Upper lobe of left lung (tissue), 6 donors: ENCODE measurements around the gene BRCA2. TPM values are rescaled to one million over a fixed set of nuclear protein-coding genes. Genes with fewer than 3 reads are reported as not detected.

Source experiments
- ATAC-seq, 2 donors: fragments of 200-7000 bp; cut with Tn5 transposase; one replicate each; pipeline ENCODE4 v1.9.1; 2022; ENCODE audit warnings: mild to moderate bottlenecking in 2 of 2, moderate library complexity in 2 of 2; ENCODE audit not compliant: low FRiP score in 2 of 2
- DNase-seq, 2 donors: peaks; one replicate each; pipeline ENCODE4 v3.0.0-alpha.2; 2019 to 2020
- H3K27ac ChIP-seq, 4 donors: fragments of 200-600 bp; sonication (generic); one replicate each; pipeline ENCODE4 v1.5.1; 2016 to 2019
- H3K27me3 ChIP-seq, 4 donors: fragments of 200-600 bp; sonication (generic); one replicate each; pipeline ENCODE4 v1.5.1; 2017 to 2019
- H3K36me3 ChIP-seq, 4 donors: fragments of 200-600 bp; sonication (generic); one replicate each; pipeline ENCODE4 v1.5.1; 2016 to 2019
- H3K4me1 ChIP-seq, 4 donors: fragments of 200-600 bp; sonication (generic); one replicate each; pipeline ENCODE4 v1.5.1; 2018 to 2019
- H3K4me3 ChIP-seq, 4 donors: fragments of 200-600 bp; sonication (generic); one replicate each; pipeline ENCODE4 v1.5.1; 2017 to 2019; ENCODE audit warnings: mild to moderate bottlenecking in 2 of 4, moderate library complexity in 1 of 4
- H3K9me3 ChIP-seq, 4 donors: fragments of 200-600 bp; sonication (generic); one replicate each; pipeline ENCODE4 v1.5.1; 2018 to 2019
- EP300 ChIP-seq, 4 donors: sonication (generic); formaldehyde crosslinking; IDR thresholded peaks; one replicate each; pipeline ENCODE4 v1.5.1; 2017; ENCODE audit warnings: antibody characterized with exemption in 4 of 4, control low read depth in 2 of 4
- POLR2A ChIP-seq, 4 donors: fragments of 450-650 bp; IDR thresholded peaks; one replicate each; pipeline ENCODE4 v1.5.1; 2016 to 2017; ENCODE audit warnings: antibody characterized with exemption in 4 of 4, mild to moderate bottlenecking in 2 of 4
- POLR2AphosphoS5 ChIP-seq, 2 donors: sonication (generic); formaldehyde crosslinking; IDR thresholded peaks; one replicate each; pipeline ENCODE4 v1.5.1; 2017; ENCODE audit warnings: antibody characterized with exemption in 2 of 2
- WGBS, 2 donors: methylation state at CpG; one replicate each; pipeline ENCODE4 v1.1.5; 2017 to 2018; 5-methylcytosine and 5-hydroxymethylcytosine counted together
- total RNA-seq, 6 donors: library from RNA; depleted of rRNA in 4 of 6; stranded (reverse); fragments of >200 nt in 4 of 6; gene quantifications; one replicate each; pipeline versions ENCODE4 v1.1.0 to v1.2.1, GENCODE V29; 2016 to 2021
- TF ChIP-seq, protein P1 (sequence below), 6 experiments: fragments of 450-650 bp in 4 of 6; fragments of 200-600 bp in 2 of 6; sonication (generic) in 2 of 6; IDR thresholded peaks; one replicate each; pipeline ENCODE4 v1.5.1; 2016 to 2019; ENCODE audit warnings: antibody characterized with exemption in 6 of 6
- donor health status: DM: no; HTN: no; CAD: no; lungs with moderate emphysema.
- donor health status: DM: no; HTN: yes; CAD: no; lungs with severe emphysema.

BRCA2 gene
- total RNA-seq, 6 donors from 2014 or later, result 2.6 to 9.4 (median 3.8) TPM

DNA sequence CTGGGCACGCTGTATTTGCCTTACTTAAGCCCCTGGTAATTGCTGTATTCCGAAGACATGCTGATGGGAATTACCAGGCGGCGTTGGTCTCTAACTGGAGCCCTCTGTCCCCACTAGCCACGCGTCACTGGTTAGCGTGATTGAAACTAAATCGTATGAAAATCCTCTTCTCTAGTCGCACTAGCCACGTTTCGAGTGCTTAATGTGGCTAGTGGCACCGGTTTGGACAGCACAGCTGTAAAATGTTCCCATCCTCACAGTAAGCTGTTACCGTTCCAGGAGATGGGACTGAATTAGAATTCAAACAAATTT lies 676 bp downstream of the BRCA2 start:
- H3K36me3 ChIP-seq, result no peaks in the 10 kb centered on the region
- TF ChIP-seq POLR2A (IDR thresholded peaks at IDR 0.05), result no peak
- no peak for TF ChIP-seq EP300 (IDR thresholded peaks at IDR 0.05)
- TF ChIP-seq, protein P1, sequence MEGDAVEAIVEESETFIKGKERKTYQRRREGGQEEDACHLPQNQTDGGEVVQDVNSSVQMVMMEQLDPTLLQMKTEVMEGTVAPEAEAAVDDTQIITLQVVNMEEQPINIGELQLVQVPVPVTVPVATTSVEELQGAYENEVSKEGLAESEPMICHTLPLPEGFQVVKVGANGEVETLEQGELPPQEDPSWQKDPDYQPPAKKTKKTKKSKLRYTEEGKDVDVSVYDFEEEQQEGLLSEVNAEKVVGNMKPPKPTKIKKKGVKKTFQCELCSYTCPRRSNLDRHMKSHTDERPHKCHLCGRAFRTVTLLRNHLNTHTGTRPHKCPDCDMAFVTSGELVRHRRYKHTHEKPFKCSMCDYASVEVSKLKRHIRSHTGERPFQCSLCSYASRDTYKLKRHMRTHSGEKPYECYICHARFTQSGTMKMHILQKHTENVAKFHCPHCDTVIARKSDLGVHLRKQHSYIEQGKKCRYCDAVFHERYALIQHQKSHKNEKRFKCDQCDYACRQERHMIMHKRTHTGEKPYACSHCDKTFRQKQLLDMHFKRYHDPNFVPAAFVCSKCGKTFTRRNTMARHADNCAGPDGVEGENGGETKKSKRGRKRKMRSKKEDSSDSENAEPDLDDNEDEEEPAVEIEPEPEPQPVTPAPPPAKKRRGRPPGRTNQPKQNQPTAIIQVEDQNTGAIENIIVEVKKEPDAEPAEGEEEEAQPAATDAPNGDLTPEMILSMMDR (IDR thresholded peaks at IDR 0.05), result no peak
- no peak for TF ChIP-seq POLR2AphosphoS5 (IDR thresholded peaks at IDR 0.05)
- no peaks in the 10 kb centered on the region for H3K9me3 ChIP-seq
- H3K27me3 ChIP-seq, result no peaks in the 10 kb centered on the region
- 1 to 3% methylated on average over 13 of the region's 13 CpGs for WGBS, 2 donors
- DNase-seq (no peak), ATAC-seq (no peak)
- H3K4me3 ChIP-seq, result peak overlapping the region; percentile 46 to 80 (median 73)
- H3K27ac ChIP-seq, result peak overlapping the region; percentile 93 to 99 (median 96)
- H3K4me1 ChIP-seq, result peaks cover 0 to 12% (median 4%) of the 10 kb centered on the region in 4 donors

DNA sequence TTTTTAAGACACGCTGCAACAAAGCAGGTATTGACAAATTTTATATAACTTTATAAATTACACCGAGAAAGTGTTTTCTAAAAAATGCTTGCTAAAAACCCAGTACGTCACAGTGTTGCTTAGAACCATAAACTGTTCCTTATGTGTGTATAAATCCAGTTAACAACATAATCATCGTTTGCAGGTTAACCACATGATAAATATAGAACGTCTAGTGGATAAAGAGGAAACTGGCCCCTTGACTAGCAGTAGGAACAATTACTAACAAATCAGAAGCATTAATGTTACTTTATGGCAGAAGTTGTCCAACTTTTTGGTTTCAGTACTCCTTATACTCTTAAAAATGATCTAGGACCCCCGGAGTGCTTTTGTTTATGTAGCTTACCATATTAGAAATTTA lies 1.2 kb downstream of the BRCA2 start:
- H3K9me3 ChIP-seq, result no peaks in the 10 kb centered on the region
- TF ChIP-seq EP300 (IDR thresholded peaks at IDR 0.05), result no peak
- TF ChIP-seq, protein P1 (IDR thresholded peaks at IDR 0.05), result no peak
- TF ChIP-seq POLR2A (IDR thresholded peaks at IDR 0.05), result no peak
- no peak for TF ChIP-seq POLR2AphosphoS5 (IDR thresholded peaks at IDR 0.05)
- H3K27me3 ChIP-seq, result no peaks in the 10 kb centered on the region
- peak overlapping the region in 3 of 4 donors; percentile 71 to 80 (median 75) for H3K4me3 ChIP-seq
- DNase-seq (no peak), ATAC-seq (no peak)
- 53 to 62% methylated on average over 6 of the region's 6 CpGs for WGBS, 2 donors
- H3K4me1 ChIP-seq, result peaks cover 0 to 12% (median 4%) of the 10 kb centered on the region in 4 donors
- peak overlapping the region in 2 of 4 donors; percentile 93 to 96 for H3K27ac ChIP-seq
- no peaks in the 10 kb centered on the region for H3K36me3 ChIP-seq

DNA sequence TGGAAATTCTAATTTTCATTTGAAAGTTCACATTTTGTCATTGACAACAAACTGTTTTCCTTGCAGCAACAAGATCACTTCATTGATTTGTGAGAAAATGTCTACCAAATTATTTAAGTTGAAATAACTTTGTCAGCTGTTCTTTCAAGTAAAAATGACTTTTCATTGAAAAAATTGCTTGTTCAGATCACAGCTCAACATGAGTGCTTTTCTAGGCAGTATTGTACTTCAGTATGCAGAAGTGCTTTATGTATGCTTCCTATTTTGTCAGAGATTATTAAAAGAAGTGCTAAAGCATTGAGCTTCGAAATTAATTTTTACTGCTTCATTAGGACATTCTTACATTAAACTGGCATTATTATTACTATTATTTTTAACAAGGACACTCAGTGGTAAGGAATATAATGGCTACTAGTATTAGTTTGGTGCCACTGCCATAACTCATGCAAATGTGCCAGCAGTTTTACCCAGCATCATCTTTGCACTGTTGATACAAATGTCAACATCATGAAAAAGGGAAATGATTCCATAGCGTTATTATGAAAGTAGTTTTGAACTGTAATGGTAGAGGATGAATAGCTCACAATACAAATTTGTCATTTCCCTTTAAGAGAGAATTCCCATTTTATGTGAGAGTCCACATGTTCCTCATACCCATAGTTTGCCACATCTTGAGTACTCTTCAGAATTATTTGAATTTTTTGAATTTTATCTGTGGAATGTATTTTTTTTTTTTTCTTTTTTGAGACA lies 2.6 kb downstream of the BRCA2 start:
- 73 to 77% methylated on average over 2 of the region's 2 CpGs for WGBS, 2 donors
- no peaks in the 10 kb centered on the region for H3K27me3 ChIP-seq
- no peaks in the 10 kb centered on the region for H3K36me3 ChIP-seq
- H3K4me1 ChIP-seq, result peaks cover 0 to 12% (median 4%) of the 10 kb centered on the region in 4 donors
- no peak for DNase-seq
- no peak for ATAC-seq
- H3K27ac ChIP-seq, result no peak overlapping the region
- H3K4me3 ChIP-seq, result no peak overlapping the region
- TF ChIP-seq EP300 (IDR thresholded peaks at IDR 0.05), result no peak
- TF ChIP-seq POLR2AphosphoS5 (IDR thresholded peaks at IDR 0.05), result no peak
- TF ChIP-seq, protein P1 (IDR thresholded peaks at IDR 0.05), result no peak
- TF ChIP-seq POLR2A (IDR thresholded peaks at IDR 0.05), result no peak
- H3K9me3 ChIP-seq, result no peaks in the 10 kb centered on the region

DNA sequence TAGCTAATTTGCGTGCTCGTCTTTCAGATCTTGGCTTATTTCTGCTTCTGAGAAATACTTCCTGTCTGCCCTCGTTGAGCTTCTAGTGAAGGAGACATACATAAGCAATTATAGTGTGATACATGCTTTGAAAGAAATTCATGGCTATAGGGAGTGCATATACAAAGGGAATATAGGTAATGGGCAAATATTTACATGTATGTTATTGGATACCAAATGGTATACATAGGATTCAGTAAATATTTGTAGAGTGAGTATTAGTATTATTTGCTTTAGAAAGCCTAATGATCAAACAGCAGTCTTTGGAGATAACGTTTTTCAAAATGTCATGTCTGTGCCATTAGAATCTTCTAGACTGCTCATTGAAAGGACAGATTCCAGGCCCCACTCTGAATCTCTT lies 5.2 kb downstream of the BRCA2 start:
- Histone ChIP-seq H3K27me3 (no peaks in the 10 kb centered on the region), H3K4me3 (no peak overlapping the region), H3K27ac (no peak overlapping the region), H3K4me1 (peaks cover 0 to 9% (median 2%) of the 10 kb centered on the region in 4 donors), H3K36me3 (no peaks in the 10 kb centered on the region), H3K9me3 (no peaks in the 10 kb centered on the region)
- DNase-seq (no peak), ATAC-seq (no peak)
- 74 to 76% methylated on average over 4 of the region's 4 CpGs for WGBS, 2 donors
- TF ChIP-seq, protein P1 (IDR thresholded peaks at IDR 0.05), result no peak

DNA sequence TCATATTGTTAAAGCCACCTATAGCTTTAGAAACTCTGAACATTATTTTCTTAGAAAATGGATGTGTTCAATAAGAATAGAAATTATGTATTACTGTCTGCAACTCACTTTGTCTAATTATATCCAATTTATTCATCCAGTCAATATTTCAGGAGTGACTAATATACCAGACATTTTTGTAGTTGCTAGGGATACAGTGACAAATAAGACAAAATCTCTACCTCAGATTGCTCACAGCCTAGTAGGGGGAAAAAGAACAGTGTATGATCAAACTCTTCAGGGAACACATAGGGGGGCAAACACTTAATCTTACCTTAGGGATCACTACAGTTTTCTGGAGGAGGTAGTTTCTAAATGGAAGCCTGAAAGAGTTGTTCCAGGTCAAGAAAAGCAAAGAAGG lies 8.6 kb downstream of the BRCA2 start:
- H3K27me3 ChIP-seq, result no peaks in the 10 kb centered on the region
- H3K4me1 ChIP-seq, result no peaks in the 10 kb centered on the region
- H3K36me3 ChIP-seq, result no peaks in the 10 kb centered on the region
- ATAC-seq, result no peak
- H3K27ac ChIP-seq, result no peak overlapping the region
- H3K4me3 ChIP-seq, result no peak overlapping the region
- TF ChIP-seq, protein P1 (IDR thresholded peaks at IDR 0.05), result no peak
- TF ChIP-seq POLR2A (IDR thresholded peaks at IDR 0.05) (no peak), EP300 (IDR thresholded peaks at IDR 0.05) (no peak), POLR2AphosphoS5 (IDR thresholded peaks at IDR 0.05) (no peak)
- H3K9me3 ChIP-seq, result no peaks in the 10 kb centered on the region
- no peak for DNase-seq
